Measurements from ENCODE around the gene ADARB1.

The ADARB1 gene

GRCh38 chr21:45179568-45180245 is 105.3 kb downstream of the ADARB1 start:
- no peak for DNase-seq

DNA sequence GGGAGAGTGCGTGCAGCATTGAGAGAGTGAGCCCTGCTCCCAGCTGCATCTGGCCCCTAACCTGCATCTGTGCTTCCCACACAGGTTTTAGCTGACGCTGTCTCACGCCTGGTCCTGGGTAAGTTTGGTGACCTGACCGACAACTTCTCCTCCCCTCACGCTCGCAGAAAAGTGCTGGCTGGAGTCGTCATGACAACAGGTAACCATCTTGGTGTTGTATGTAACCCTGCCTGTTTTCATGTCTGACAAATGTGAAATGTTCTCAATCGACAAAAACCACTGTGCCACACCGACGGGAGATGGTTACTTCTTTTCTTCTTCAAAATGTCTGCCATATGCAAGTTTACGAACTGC is 105.8 kb downstream of the ADARB1 start:
- no peak for DNase-seq

DNA sequence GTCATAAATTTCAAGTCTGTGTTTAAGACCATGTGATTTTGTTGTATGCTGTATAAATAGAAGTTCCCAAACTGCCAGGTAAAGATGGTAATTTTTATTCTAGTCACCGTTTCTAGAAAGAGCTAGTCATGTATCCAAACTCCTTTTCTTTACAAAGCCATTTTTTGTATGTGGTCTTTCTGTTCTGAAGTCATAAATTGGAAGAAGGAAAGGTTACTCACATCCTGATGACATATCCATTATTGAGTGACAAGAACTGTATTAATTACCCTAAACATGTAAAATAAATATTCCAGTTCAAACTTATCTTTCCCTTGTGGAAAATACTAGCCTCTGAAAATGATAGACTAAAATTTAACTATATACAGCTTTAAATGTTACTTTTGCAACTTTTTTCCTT is 108.6 kb downstream of the ADARB1 start:
- no peak for DNase-seq

GRCh38 chr21:45183852-45184251 is 109.5 kb downstream of the ADARB1 start:
- no peak for DNase-seq

DNA sequence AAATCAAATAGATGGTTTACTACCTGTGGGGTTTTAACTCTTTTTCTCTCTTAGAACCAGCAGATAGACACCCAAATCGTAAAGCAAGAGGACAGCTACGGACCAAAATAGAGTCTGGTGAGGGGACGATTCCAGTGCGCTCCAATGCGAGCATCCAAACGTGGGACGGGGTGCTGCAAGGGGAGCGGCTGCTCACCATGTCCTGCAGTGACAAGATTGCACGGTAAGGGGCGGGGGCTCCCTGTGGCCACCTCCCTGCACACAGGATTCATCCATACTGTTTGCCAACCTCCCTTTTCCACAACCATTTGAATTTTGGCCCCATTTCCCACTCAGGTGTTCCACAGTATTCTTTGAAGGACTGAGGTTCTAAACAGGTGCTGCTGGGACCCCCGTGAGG is 110.5 kb downstream of the ADARB1 start:
- DNase-seq, result no peak

GRCh38 chr21:45186709-45187108 is 112.3 kb downstream of the ADARB1 start:
- no peak for DNase-seq

DNA sequence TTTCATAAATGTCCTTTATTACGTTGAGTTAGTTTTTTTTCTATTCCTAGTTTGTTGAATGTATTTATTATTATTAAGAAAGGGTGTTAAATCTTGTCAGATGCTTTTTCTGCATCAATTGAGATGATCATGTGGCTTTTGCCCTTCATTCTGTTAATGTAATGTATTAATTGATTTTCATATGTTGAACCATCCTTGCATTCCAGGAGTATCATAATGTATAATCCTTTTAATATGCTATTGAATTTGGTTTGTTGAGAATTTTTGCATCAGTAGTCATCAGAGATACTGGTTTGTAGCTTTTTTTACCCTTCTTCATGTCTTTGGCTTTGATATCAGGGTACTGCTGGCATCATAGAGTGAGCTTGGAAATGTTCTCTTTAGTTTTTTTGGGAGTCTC is 113.3 kb downstream of the ADARB1 start:
- DNase-seq, result no peak

GRCh38 chr21:45190013-45190412 is 115.6 kb downstream of the ADARB1 start:
- no peak for DNase-seq

- DNase-seq, result no peak
Measured at GRCh38 chr21:45192332-45192731, 118.0 kb downstream of the ADARB1 start.

GRCh38 chr21:45196620-45197019 is 122.2 kb downstream of the ADARB1 start:
- no peak for DNase-seq

DNA sequence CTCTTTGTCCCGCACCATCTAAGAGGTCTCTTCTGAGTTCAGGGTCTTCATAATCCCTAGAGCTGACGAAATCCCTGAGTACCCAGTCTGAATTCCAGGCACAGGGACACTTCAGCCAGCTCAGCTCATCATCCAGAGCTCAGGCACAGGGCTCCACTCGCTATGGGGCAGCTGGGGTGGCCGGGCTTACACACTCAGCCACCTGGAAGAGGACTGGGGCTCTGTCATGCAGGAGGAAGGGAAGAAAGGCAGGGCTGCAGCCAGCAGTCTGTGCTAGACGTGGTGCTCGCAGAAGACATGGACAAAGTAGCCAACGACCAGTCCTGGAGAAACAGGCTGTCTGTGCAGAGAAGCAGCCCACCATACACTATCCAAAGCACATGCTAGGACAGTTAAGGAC is 124.8 kb downstream of the ADARB1 start:
- DNase-seq, result no peak

DNA sequence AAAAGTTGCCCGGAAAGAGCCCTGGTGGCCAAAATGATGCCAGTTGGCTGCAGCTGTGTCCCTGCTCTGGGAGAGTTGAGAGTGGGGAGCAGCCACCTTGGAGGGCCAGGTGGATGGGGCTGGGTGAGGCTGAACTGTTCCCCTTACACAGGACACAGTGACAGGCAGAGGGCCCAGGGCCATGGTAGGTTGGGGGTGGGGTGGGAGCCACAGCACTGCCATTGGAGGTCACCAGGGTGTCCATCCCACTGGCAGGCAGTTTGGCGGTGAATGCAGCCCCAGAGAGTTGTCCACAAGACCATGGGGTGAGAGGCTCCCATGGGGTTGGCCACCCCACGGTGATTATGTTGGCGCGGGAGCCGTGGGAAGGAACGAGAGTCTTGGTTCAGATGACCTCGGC is 125.7 kb downstream of the ADARB1 start:
- no peak for DNase-seq

GRCh38 chr21:45200581-45201296 is 126.4 kb downstream of the ADARB1 start:
- DNase-seq, result peak; percentile 7

- no peak for DNase-seq
Measured at GRCh38 chr21:45202344-45202743, 128.0 kb downstream of the ADARB1 start.

DNA sequence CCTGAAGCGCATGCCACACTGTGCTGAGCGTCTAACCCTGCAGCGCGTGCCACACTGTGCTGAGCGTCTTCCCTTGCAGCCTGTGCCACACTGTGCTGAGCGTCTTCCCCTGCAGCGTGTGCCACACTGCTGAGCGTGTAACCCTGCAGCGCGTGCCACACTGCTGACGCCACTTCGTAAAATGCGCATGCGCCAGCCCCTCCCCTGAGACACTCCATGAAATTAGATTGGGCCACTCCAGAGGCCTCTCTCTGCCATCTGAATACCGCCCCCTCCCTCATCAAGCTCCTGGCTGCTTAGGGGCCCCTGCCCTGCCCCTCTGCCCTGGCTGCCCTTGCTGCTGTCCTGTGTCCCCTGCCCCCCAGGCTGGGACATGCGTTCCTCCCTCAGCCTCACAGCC is 128.5 kb downstream of the ADARB1 start:
- DNase-seq, result no peak

DNA sequence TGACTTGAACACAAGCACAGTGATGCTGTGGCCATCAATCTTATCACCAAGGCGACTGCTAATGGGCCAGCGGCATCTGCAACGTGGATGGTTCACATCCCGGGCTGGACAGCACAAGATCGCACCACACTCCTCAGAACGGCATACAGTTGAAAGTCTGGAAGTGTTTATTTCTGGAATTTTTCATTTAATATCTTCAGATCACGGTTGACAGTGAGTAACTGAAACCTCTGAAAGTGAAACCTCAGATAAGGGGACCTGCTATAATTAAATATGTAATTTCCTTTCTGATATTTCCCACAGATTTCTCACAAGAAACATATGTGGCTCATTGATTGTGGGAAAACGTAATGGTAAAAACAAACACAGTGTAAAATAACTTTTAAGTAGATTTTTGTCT is 129.6 kb downstream of the ADARB1 start:
- DNase-seq, result no peak

DNA sequence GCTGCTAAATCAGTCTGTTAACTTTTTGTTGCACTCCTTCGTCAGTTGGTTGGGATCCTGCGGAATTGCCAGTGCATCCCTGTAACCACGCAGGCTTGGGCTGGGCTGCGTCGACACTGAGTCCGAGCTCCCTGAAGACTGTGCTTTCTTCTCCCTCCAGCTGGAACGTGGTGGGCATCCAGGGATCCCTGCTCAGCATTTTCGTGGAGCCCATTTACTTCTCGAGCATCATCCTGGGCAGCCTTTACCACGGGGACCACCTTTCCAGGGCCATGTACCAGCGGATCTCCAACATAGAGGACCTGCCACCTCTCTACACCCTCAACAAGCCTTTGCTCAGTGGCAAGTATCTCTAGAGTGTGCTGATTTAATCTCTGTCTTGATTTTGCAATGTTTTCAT is 130.0 kb downstream of the ADARB1 start:
- DNase-seq, result no peak

DNA sequence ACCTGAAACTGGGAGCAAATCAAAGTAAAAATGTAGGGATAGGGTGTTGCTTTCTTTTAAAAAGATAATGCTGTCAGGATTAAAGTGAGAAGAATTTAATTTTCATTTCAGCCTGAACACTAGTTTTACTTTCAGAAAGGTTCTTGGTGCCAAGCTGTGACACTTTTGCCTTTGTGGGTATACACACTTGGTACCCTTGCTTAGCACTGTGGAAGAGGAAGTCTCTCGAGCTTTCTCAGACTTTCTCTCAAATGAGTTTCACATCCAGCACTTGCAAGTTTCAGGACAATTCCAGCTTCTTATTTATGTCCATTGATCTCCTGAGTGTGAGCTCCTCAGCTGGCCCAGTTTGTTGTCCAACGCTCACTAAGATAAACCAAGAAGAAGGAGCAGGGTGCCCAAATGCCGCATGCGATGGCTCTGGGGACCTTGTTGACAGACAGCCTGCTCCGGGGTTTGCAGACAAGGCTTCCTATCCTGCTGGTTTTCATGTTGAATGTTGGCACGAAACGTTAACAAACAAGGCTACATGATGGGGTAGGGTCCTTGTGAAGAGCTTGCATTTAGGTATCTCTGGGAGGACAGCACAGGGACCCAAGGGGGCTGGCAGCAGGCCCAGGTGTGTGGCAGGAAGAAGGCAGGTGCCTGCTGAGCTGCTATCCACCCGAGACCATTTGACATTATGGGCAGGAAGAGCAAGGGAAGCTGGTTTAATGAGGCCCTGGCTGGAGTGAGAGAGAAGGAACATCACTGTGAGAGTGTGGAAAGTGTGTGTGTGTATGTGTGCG is 133.7 kb downstream of the ADARB1 start:
- DNase-seq, result peak; percentile 19

GRCh38 chr21:45208627-45208951 is 134.2 kb downstream of the ADARB1 start:
- DNase-seq, result no peak

DNA sequence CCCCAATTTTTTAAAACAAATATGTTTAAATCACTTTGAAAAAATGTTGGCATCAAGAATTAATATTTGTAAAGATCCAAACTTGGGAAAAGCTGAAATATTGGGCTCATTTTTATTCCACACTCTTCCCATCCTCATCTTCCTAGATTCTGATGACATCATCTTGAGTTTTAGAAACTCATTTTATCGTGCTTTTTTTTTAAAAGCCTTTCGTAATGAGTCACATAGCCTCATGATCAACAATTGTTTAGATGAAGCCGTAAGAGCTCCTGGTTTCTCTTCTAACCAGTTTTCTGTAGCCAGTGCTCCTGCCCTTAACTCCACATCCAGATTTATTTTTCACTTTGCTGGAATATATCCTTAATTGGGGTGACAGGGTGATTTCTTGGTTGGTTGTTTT is 134.7 kb downstream of the ADARB1 start:
- peak; percentile 66 for DNase-seq

GRCh38 chr21:45209685-45210284 is 135.4 kb downstream of the ADARB1 start:
- peak; percentile 86 for DNase-seq

DNA sequence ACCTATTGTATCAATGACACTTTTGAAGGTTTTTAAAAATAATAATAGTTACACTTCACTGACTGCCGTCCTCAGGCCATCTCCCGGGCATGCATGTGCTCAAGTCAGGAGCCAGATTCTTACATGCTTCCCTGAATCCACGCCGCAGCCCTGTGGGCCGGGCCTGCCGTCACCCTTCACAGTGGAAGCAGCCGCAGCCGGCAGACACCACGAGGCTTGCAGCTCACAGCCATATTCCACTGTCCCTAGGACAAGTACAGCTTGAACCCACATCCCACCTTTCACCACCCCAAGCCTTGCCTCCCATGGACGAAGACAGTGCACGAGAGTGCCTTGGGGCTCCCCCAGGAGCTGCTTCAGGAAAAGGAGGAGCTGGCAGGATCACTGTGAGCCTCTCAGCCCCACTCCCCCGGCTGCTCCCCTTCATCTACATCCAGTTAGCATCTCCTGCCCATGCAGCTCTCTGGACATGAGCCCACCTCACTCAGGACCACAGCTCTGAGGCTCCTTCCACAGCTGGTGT is 136.1 kb downstream of the ADARB1 start:
- no peak for DNase-seq

GRCh38 chr21:45211661-45212060 is 137.3 kb downstream of the ADARB1 start:
- no peak for DNase-seq

DNA sequence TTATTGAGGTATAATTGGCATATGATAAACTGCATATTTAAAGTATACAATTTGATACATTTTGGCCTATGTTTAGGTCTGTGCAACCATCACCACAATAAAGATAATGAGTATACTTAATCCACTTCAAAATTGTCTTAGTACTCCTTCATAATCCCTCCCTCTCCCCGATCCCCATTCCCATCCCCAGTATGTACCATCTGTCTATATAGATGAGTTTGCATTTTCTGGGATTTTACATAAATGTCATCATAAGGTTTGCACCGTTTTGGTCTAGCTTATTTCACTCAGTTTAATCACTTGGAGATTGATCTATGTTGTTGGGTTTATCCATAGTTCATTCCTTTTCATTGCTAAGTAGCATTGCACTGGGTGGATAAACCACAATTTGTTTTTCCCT is 139.0 kb downstream of the ADARB1 start:
- no peak for DNase-seq

Data from inflammatory macrophage treated with lipopolysaccharide for 4 hours (primary cell).